ENCODE measurements around the gene NDUFS6.

The NDUFS6 gene

DNA sequence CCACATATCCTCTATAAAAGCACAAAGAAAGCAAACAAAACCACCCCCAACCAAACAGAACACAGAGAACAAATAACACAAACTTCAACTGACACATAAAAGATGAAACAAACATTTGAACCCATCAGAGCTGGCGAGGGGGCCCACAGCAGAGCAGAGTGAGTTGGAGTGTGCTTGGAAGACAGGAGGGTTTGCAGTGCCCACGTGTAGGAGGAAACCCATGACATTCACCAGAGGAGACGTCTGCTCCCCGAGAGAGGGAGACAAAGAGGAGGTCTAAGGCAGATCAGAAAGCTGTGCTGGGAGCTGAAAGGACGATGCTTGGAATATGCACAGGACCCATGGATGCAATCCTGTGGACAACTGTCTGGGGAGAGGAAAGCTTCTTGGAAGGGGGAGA, 28.6 kb upstream of the NDUFS6 start:
- Histone ChIP-seq H3K36me3 (no peaks in the 10 kb centered on the region), H3K27me3 (ENCODE audit: insufficient read depth, low read depth, severe bottlenecking) (peaks cover 94% of the 10 kb centered on the region), H3K9me3 (ENCODE audit: severe bottlenecking) (peaks cover 14% of the 10 kb centered on the region), H3K4me3 (ENCODE audit: low read depth, low read length) (no peak overlapping the region), H3K27ac (no peak overlapping the region)
- DNase-seq, result peak; percentile 51
- TF ChIP-seq, protein P1, sequence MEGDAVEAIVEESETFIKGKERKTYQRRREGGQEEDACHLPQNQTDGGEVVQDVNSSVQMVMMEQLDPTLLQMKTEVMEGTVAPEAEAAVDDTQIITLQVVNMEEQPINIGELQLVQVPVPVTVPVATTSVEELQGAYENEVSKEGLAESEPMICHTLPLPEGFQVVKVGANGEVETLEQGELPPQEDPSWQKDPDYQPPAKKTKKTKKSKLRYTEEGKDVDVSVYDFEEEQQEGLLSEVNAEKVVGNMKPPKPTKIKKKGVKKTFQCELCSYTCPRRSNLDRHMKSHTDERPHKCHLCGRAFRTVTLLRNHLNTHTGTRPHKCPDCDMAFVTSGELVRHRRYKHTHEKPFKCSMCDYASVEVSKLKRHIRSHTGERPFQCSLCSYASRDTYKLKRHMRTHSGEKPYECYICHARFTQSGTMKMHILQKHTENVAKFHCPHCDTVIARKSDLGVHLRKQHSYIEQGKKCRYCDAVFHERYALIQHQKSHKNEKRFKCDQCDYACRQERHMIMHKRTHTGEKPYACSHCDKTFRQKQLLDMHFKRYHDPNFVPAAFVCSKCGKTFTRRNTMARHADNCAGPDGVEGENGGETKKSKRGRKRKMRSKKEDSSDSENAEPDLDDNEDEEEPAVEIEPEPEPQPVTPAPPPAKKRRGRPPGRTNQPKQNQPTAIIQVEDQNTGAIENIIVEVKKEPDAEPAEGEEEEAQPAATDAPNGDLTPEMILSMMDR (IDR thresholded peaks at IDR 0.05; ENCODE audit: low read depth, low read length), result peak; percentile 79

DNA sequence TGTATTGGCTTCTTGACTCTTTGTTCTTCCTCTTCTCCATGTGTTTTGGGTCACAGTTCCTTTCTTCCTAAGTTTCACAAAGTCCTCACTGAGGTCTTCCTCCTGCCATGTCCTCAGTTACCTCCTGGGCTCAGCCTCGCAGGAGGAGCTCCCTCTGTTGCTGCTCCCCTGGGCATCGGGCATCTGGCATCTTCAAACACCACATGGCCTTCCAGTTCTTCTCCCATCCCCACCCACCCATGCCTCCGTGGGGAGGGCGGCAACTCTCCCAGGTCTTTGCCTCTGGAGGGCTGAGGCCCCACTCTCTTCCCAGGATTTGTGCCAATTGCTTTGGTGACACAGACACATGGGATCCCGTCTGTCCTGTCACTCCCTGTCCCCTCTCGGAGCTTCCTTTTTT, 24.4 kb upstream of the NDUFS6 start:
- no peaks in the 10 kb centered on the region for H3K36me3 ChIP-seq

DNA sequence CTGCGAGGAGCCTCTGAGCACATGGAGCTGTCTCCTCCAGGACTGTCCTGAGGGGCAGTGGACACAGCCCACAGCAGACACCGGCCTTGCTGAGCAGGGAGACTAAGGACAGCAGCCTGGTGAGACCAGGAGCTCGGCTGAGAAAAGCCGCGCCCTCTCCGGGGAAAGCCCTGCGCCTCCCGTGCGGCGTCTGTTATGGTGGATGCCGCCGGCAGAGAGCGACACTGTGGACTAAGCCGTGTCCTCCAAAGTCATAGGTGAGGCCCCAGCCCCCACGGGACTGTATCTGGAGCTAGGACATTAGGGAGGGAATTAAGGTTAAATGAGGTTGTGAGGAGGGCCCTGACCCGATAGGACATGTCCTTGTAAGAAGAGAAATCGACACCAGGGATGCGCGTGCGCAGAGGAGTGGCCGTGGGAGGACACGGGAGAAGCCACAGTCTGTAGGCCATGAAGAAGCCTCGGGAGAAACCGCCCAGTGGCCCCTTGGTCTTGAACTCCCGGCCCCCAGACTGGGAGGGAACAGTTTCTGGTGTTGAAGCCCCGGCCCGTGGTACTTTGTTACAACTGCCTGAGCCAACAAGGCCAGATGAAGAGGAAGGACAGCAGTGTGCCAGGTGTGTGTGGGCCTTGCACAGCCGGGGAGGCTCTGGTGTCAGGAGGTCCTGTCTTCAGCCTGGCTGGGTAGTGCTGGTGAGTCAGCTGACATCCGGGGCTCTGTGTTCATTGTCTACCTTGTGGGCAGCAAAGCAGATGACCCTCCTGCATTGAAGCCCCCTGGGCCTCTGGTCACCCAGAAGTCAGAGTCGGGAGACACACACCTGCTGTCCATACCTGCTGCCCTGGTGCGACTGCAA, 23.7 kb upstream of the NDUFS6 start:
- Histone ChIP-seq H3K9me3 (ENCODE audit: severe bottlenecking) (peaks cover 14% of the 10 kb centered on the region), H3K27me3 (ENCODE audit: insufficient read depth, low read depth, severe bottlenecking) (peaks cover 95% of the 10 kb centered on the region), H3K36me3 (no peaks in the 10 kb centered on the region), H3K4me3 (ENCODE audit: low read depth, low read length) (no peak overlapping the region), H3K27ac (no peak overlapping the region)
- DNase-seq, result no peak
- TF ChIP-seq, protein P1 (IDR thresholded peaks at IDR 0.05; ENCODE audit: low read depth, low read length), result no peak

More for the DNA sequence above, 24.4 kb upstream of the NDUFS6 start:
- TF ChIP-seq, protein P1 (IDR thresholded peaks at IDR 0.05; ENCODE audit: low read depth, low read length), result no peak
- Histone ChIP-seq H3K27ac (no peak overlapping the region), H3K27me3 (ENCODE audit: insufficient read depth, low read depth, severe bottlenecking) (peaks cover 95% of the 10 kb centered on the region), H3K9me3 (ENCODE audit: severe bottlenecking) (peaks cover 14% of the 10 kb centered on the region), H3K4me3 (ENCODE audit: low read depth, low read length) (no peak overlapping the region)
- DNase-seq, result no peak

DNA sequence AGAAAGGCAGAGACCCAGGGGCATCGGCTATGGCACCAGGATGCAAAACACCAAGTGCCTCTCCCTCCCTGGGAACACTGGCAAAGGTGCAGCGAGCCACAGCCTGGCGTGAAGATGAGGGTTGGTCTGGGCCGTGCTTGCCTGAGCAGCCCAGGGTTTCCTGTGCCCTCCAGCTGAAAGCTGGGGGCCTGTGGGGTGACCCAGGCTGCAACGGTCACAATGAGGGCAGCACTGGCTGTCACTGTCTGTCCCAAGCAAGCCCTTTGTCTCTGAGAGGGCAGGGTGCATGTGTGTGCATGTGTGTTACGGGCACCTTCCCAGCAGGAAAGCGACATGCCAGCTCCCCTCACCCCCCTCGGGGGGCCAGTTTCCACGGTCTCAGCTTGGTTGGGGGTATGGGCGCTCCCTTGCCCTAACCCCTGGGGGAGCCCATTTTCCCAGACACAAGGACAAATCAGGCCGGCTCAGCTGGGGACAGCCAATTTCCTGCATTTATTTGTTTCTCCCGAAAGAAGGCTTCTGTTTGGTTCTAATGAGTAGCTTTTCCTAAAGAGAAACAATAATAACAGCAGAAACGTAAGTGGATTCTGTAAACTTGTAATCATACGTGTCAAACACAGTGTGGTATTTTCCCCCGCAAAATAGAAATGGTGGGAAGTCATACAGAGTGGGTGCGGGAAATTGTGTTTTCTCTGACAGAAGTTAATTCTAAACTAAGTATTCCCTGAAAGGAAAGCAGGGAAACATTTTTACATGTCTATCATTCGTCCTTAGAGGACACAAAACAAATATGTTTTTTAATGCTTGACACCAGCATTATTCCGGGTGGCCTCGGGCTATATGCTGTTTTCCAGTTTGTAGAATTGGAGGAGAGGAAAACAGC, 22.8 kb upstream of the NDUFS6 start:
- H3K9me3 ChIP-seq (ENCODE audit: severe bottlenecking), result peaks cover 14% of the 10 kb centered on the region
- H3K36me3 ChIP-seq, result no peaks in the 10 kb centered on the region
- H3K4me3 ChIP-seq (ENCODE audit: low read depth, low read length), result no peak overlapping the region
- TF ChIP-seq, protein P1 (IDR thresholded peaks at IDR 0.05; ENCODE audit: low read depth, low read length), result no peak
- no peak overlapping the region for H3K27ac ChIP-seq
- no peak for DNase-seq
- H3K27me3 ChIP-seq (ENCODE audit: insufficient read depth, low read depth, severe bottlenecking), result peaks cover 95% of the 10 kb centered on the region

DNA sequence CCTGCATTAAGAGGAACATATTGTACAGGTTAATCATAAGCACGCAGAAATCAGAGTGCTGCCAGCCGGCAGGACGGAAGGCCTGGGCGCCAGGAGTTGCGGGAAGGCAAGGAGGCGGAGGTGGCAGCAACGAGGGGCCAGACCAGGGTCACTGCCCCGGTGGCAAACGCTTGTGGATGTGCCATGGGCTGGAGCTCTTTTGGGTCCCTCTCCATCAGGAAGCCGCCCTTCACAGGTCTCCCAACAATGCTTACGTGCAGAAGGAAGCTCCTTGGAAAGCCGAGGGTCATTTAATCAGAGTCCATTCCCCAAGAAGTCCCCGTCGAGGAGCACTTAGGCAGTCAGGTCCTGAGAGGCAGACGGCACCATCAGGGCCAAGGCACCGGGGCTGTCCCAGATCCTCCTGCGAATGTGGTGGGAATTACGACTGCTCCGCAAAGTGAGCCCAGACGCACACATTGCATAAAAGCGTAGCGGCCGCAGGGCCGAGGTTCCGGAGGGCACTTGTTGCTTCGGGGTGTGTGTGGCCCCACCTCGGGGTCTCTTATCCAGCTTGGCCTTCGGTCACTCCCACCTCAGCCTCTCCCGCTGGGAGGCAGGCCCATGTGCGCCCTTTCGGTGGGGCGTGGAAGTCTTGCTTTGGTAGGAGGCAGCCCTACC, 22.1 kb upstream of the NDUFS6 start:
- Histone ChIP-seq H3K36me3 (no peaks in the 10 kb centered on the region), H3K27ac (no peak overlapping the region), H3K4me3 (ENCODE audit: low read depth, low read length) (no peak overlapping the region), H3K9me3 (ENCODE audit: severe bottlenecking) (peaks cover 14% of the 10 kb centered on the region), H3K27me3 (ENCODE audit: insufficient read depth, low read depth, severe bottlenecking) (peaks cover 95% of the 10 kb centered on the region)
- no peak for DNase-seq
- TF ChIP-seq, protein P1 (IDR thresholded peaks at IDR 0.05; ENCODE audit: low read depth, low read length), result no peak

All from WERI-Rb-1 (cell line).